ENCODE results near the gene RGS11. TPM values are rescaled to one million over a fixed set of nuclear protein-coding genes. Genes with fewer than 3 reads are reported as not detected.

RGS11 gene
- total RNA-seq, 1 donor from 2014 or later = 5.4 TPM

DNA sequence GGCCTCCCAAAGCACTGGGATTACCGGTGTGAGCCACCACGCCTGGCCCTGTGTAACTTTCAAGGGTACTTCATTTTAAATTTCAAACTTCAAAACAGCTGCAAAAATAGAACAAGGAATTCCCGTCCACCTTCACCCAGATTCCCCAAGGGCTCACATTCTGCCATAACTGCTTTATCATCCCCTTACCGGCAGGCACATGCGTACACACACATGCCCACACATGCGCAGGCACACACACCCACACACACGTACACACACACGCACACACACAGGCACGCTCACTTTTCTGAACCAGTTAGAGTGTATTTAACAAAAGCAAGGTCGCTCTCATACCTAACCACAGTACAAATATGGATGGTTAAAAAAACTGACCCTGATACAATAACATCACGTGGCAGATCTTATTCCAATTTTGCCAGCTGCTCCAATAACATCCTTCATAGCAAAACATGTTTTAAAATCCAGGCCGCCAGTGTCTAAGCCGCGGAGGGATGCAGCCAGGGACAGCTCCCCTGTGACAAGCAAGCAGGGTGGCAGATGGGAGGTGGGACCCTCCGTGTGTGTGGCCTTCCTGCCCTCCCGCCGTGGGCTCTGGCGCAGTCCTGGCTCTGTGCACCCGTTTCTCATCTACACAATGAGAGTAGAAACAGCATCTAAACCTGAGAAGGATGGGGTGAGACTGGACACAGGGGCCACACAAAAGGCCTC, 30.3 kb upstream of the RGS11 start:
- H3K27ac ChIP-seq = no peak overlapping the region
- no peak for DNase-seq (ENCODE audit: extremely low spot score in 2 of 2)
- peaks cover 0 to 17% of the 10 kb centered on the region in 2 donors for H3K36me3 ChIP-seq
- peaks cover 9% of the 10 kb centered on the region for H3K4me1 ChIP-seq
- H3K4me3 ChIP-seq = no peak overlapping the region
- TF ChIP-seq POLR2AphosphoS5 (IDR thresholded peaks at IDR 0.05; ENCODE audit: insufficient read depth in 1 of 2, low read depth in 1 of 2) (no peak), POLR2A (IDR thresholded peaks at IDR 0.05) (no peak)
- TF ChIP-seq, protein P1, sequence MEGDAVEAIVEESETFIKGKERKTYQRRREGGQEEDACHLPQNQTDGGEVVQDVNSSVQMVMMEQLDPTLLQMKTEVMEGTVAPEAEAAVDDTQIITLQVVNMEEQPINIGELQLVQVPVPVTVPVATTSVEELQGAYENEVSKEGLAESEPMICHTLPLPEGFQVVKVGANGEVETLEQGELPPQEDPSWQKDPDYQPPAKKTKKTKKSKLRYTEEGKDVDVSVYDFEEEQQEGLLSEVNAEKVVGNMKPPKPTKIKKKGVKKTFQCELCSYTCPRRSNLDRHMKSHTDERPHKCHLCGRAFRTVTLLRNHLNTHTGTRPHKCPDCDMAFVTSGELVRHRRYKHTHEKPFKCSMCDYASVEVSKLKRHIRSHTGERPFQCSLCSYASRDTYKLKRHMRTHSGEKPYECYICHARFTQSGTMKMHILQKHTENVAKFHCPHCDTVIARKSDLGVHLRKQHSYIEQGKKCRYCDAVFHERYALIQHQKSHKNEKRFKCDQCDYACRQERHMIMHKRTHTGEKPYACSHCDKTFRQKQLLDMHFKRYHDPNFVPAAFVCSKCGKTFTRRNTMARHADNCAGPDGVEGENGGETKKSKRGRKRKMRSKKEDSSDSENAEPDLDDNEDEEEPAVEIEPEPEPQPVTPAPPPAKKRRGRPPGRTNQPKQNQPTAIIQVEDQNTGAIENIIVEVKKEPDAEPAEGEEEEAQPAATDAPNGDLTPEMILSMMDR (IDR thresholded peaks at IDR 0.05) = no peak
- H3K27me3 ChIP-seq = no peaks in the 10 kb centered on the region
- intact Hi-C loops (cut with DNase I) = no loop called here
- no peaks in the 10 kb centered on the region for H3K9me3 ChIP-seq

DNA sequence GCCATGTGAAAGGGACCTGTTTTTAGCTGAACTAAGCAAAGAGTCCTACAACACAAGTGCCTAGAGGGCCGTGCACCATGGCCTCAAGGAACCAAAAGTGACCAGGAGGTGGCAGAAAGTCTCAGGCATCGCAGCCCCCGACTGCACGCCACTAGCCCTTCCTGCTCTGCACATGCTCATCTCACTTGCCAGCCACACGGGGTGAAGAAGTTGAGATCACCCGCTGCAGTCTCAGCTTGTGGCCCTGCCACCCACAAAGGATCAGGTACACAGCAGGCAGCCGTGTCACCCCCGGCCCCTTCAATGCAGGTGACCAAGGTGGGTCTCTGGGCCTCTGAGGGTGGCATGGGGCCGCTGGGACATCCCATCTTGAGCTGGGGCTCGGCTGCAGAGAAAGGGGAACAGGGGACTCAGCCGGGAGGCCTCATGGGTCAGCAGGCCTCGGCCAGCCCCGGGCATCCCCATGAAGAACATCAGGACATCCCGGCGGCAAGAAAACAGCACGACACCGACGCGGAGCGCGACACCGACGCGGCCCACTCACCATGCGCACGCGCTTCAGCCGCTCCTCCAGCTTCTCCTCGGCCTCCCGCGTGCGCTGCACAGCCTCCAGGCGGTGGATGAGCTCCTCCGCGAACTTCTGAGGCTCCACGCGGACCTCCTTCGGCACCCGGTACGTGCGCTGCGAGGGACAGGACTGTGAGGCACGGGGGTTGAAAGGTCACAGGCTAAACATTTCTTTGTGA, 28.2 kb upstream of the RGS11 start:
- no peak for TF ChIP-seq POLR2A (IDR thresholded peaks at IDR 0.05)
- no peak for TF ChIP-seq POLR2AphosphoS5 (IDR thresholded peaks at IDR 0.05; ENCODE audit: insufficient read depth in 1 of 2, low read depth in 1 of 2)
- TF ChIP-seq, protein P1 (IDR thresholded peaks at IDR 0.05) = no peak
- DNase-seq (ENCODE audit: extremely low spot score in 2 of 2) = no peak
- intact Hi-C loops (cut with DNase I) = no loop called here
- Histone ChIP-seq H3K27me3 (no peaks in the 10 kb centered on the region), H3K27ac (no peak overlapping the region), H3K4me3 (no peak overlapping the region), H3K4me1 (peaks cover 9% of the 10 kb centered on the region), H3K36me3 (peaks cover 0 to 10% of the 10 kb centered on the region in 2 donors), H3K9me3 (no peaks in the 10 kb centered on the region)

- DNase-seq (ENCODE audit: extremely low spot score in 2 of 2) = no peak
- Histone ChIP-seq H3K36me3 (peaks cover 0 to 22% of the 10 kb centered on the region in 2 donors), H3K9me3 (no peaks in the 10 kb centered on the region), H3K27me3 (no peaks in the 10 kb centered on the region), H3K4me3 (no peak overlapping the region), H3K27ac (no peak overlapping the region), H3K4me1 (peaks cover 4% of the 10 kb centered on the region)
- intact Hi-C loops (cut with DNase I) = no loop called here
- TF ChIP-seq POLR2A (IDR thresholded peaks at IDR 0.05) = no peak
- no peak for TF ChIP-seq POLR2AphosphoS5 (IDR thresholded peaks at IDR 0.05; ENCODE audit: insufficient read depth in 1 of 2, low read depth in 1 of 2)
- TF ChIP-seq, protein P1 (IDR thresholded peaks at IDR 0.05) = no peak
Observed at GRCh38 chr16:301950-302349, 26.2 kb upstream of the RGS11 start.

GRCh38 chr16:301235-301634, 25.5 kb upstream of the RGS11 start:
- H3K36me3 ChIP-seq = peaks cover 0 to 29% of the 10 kb centered on the region in 2 donors
- intact Hi-C loops (cut with DNase I) = no loop called here
- TF ChIP-seq POLR2AphosphoS5 (IDR thresholded peaks at IDR 0.05; ENCODE audit: insufficient read depth in 1 of 2, low read depth in 1 of 2) = no peak
- no peak for TF ChIP-seq POLR2A (IDR thresholded peaks at IDR 0.05)
- TF ChIP-seq, protein P1 (IDR thresholded peaks at IDR 0.05) = no peak

GRCh38 chr16:297832-298231, 22.1 kb upstream of the RGS11 start:
- Histone ChIP-seq H3K27ac (no peak overlapping the region), H3K9me3 (no peaks in the 10 kb centered on the region), H3K36me3 (peaks cover 0 to 39% of the 10 kb centered on the region in 2 donors), H3K4me1 (no peaks in the 10 kb centered on the region), H3K4me3 (no peak overlapping the region), H3K27me3 (no peaks in the 10 kb centered on the region)
- intact Hi-C loops (cut with DNase I) = no loop called here
- TF ChIP-seq, protein P1 (IDR thresholded peaks at IDR 0.05) = no peak
- TF ChIP-seq POLR2A (IDR thresholded peaks at IDR 0.05) = no peak
- no peak for TF ChIP-seq POLR2AphosphoS5 (IDR thresholded peaks at IDR 0.05; ENCODE audit: insufficient read depth in 1 of 2, low read depth in 1 of 2)
- no peak for DNase-seq (ENCODE audit: extremely low spot score in 2 of 2)

More at GRCh38 chr16:301235-301634, 25.5 kb upstream of the RGS11 start:
- Histone ChIP-seq H3K4me3 (no peak overlapping the region), H3K9me3 (no peaks in the 10 kb centered on the region), H3K4me1 (no peaks in the 10 kb centered on the region), H3K27me3 (no peaks in the 10 kb centered on the region), H3K27ac (no peak overlapping the region)
- DNase-seq (ENCODE audit: extremely low spot score in 2 of 2) = no peak

All from vagina (tissue), 2 donors.